Fibroblast of lung (primary cell): ENCODE measurements around the gene STK32B. TPM values are rescaled to one million over a fixed set of nuclear protein-coding genes. Genes with fewer than 3 reads are reported as not detected.

ENCODE experiments used
- DNase-seq, 2 donors: peaks; one replicate each; pipeline versions ENCODE4 v3.0.0 to v3.0.0-alpha.2; 2010; ENCODE audit warnings: low read depth in 2 of 2
- H2AFZ ChIP-seq: 2 replicates; pipeline ENCODE4 v1.5.1; 2012; ENCODE audit warnings: low read length, control low read depth, inconsistent platforms
- H3K27ac ChIP-seq: 2 replicates; pipeline ENCODE4 v1.5.1; 2011; ENCODE audit warnings: low read length, control low read depth; ENCODE audit not compliant: insufficient read depth
- H3K27me3 ChIP-seq: 2 replicates; pipeline ENCODE4 v1.5.1; 2011; ENCODE audit warnings: mild to moderate bottlenecking, low read length; ENCODE audit not compliant: control insufficient read depth, insufficient read depth
- H3K36me3 ChIP-seq: 2 replicates; pipeline ENCODE4 v1.5.1; 2011; ENCODE audit warnings: low read length; ENCODE audit not compliant: control insufficient read depth, insufficient read depth
- H3K4me1 ChIP-seq: 2 replicates; pipeline ENCODE4 v1.5.1; 2011; ENCODE audit warnings: low read length; ENCODE audit not compliant: control insufficient read depth, insufficient read depth; ENCODE audit errors: extremely low read depth
- H3K4me2 ChIP-seq: 2 replicates; pipeline ENCODE4 v1.5.1; 2011; ENCODE audit warnings: low read length, control low read depth; ENCODE audit not compliant: insufficient read depth; ENCODE audit errors: extremely low read depth
- H3K4me3 ChIP-seq, 4 experiments: fragments of 200-600 bp in 1 of 4; sonication (generic) in 1 of 4; replicated peaks in 1 of 4; 2 replicates each; pipeline ENCODE4 v1.5.1; 2011 to 2016; ENCODE audit warnings: low read length in 4 of 4, low read depth in 3 of 4, mild to moderate bottlenecking in 3 of 4, control low read depth in 2 of 4, inconsistent platforms in 1 of 4, mixed read lengths in 1 of 4; ENCODE audit not compliant: insufficient read depth in 1 of 4; ENCODE audit errors: control extremely low read depth in 1 of 4
- H3K79me2 ChIP-seq: 2 replicates; pipeline ENCODE4 v1.5.1; 2012; ENCODE audit warnings: mild to moderate bottlenecking, low read length, inconsistent platforms; ENCODE audit not compliant: control insufficient read depth, insufficient read depth
- H3K9ac ChIP-seq: 2 replicates; pipeline ENCODE4 v1.5.1; 2011; ENCODE audit warnings: mild to moderate bottlenecking, low read length, control low read depth; ENCODE audit not compliant: insufficient read depth
- H3K9me3 ChIP-seq: 2 replicates; pipeline ENCODE4 v1.5.1; 2012; ENCODE audit warnings: low read depth, low read length; ENCODE audit not compliant: control insufficient read depth, insufficient read depth
- H4K20me1 ChIP-seq: 2 replicates; pipeline ENCODE4 v1.5.1; 2011; ENCODE audit warnings: low read length; ENCODE audit not compliant: control insufficient read depth, insufficient read depth; ENCODE audit errors: extremely low read depth
- EZH2 ChIP-seq: IDR thresholded peaks from 2 replicates; pipeline ENCODE4 v1.5.1; 2012; ENCODE audit warnings: low read length, control low read depth, mild to moderate bottlenecking; ENCODE audit errors: missing control alignments
- polyA plus RNA-seq, 2 donors: library from polyadenylated mRNA; depleted of rRNA in 1 of 2; stranded (reverse) in 1 of 2; unstranded in 1 of 2; fragments of >200 nt; gene quantifications; 2 replicates each; pipeline ENCODE4 v1.2.1, GENCODE V29; 2011 to 2012; ENCODE audit warnings: missing spikeins in 1 of 2
- total RNA-seq: library from RNA; depleted of rRNA; stranded (reverse); fragments of >200 nt; gene quantifications from 2 replicates; pipeline ENCODE4 v1.2.1, GENCODE V29; 2014
- TF ChIP-seq, protein P1 (sequence below), 2 donors: IDR thresholded peaks in 1 of 2; conservative IDR thresholded peaks in 1 of 2; 1 replicate in 1 of 2; 2 replicates in 1 of 2; pipeline ENCODE4 v1.5.1; 2011 to 2012; ENCODE audit warnings: low read length in 2 of 2, control low read depth in 1 of 2, inconsistent platforms in 1 of 2, low read depth in 1 of 2, mild to moderate bottlenecking in 1 of 2

Gene STK32B
- total and polyA plus RNA-seq, 2 donors (not counting 1 experiment from before 2014, with no cell fraction given), result 0.50 to 1.4 TPM

- Histone ChIP-seq H3K9ac (no peak overlapping the region), H3K27ac (no peak overlapping the region), H3K4me2 (no peak overlapping the region), H3K36me3 (no peaks in the 10 kb centered on the region), H3K79me2 (no peaks in the 10 kb centered on the region), H3K4me1 (no peaks in the 10 kb centered on the region), H3K27me3 (no peaks in the 10 kb centered on the region), H3K4me3 (no peak overlapping the region), H4K20me1 (no peaks in the 10 kb centered on the region), H2AFZ (no peak overlapping the region), H3K9me3 (no peaks in the 10 kb centered on the region)
- DNase-seq, result no peak
- TF ChIP-seq EZH2, result no peak
- TF ChIP-seq, protein P1, sequence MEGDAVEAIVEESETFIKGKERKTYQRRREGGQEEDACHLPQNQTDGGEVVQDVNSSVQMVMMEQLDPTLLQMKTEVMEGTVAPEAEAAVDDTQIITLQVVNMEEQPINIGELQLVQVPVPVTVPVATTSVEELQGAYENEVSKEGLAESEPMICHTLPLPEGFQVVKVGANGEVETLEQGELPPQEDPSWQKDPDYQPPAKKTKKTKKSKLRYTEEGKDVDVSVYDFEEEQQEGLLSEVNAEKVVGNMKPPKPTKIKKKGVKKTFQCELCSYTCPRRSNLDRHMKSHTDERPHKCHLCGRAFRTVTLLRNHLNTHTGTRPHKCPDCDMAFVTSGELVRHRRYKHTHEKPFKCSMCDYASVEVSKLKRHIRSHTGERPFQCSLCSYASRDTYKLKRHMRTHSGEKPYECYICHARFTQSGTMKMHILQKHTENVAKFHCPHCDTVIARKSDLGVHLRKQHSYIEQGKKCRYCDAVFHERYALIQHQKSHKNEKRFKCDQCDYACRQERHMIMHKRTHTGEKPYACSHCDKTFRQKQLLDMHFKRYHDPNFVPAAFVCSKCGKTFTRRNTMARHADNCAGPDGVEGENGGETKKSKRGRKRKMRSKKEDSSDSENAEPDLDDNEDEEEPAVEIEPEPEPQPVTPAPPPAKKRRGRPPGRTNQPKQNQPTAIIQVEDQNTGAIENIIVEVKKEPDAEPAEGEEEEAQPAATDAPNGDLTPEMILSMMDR (conservative IDR thresholded peaks at IDR 0.05 in 1 of 2, IDR thresholded peaks at IDR 0.05 in 1 of 2; ENCODE audit: low read depth in 1 of 2, low read length in 2 of 2), result no peak
Measured at GRCh38 chr4:5448221-5448620, 396.9 kb downstream of the STK32B start.

GRCh38 chr4:5451243-5451642 is 400.0 kb downstream of the STK32B start:
- TF ChIP-seq EZH2, result no peak
- TF ChIP-seq, protein P1 (conservative IDR thresholded peaks at IDR 0.05 in 1 of 2, IDR thresholded peaks at IDR 0.05 in 1 of 2; ENCODE audit: low read depth in 1 of 2, low read length in 2 of 2), result no peak

GRCh38 chr4:5452156-5452555 is 400.9 kb downstream of the STK32B start:
- no peak for DNase-seq
- Histone ChIP-seq H3K27ac (no peak overlapping the region), H3K9ac (no peak overlapping the region), H3K79me2 (no peaks in the 10 kb centered on the region), H4K20me1 (no peaks in the 10 kb centered on the region), H2AFZ (no peak overlapping the region), H3K4me1 (no peaks in the 10 kb centered on the region), H3K27me3 (no peaks in the 10 kb centered on the region), H3K9me3 (no peaks in the 10 kb centered on the region), H3K4me3 (no peak overlapping the region), H3K36me3 (no peaks in the 10 kb centered on the region), H3K4me2 (no peak overlapping the region)
- TF ChIP-seq EZH2, result no peak
- TF ChIP-seq, protein P1 (conservative IDR thresholded peaks at IDR 0.05 in 1 of 2, IDR thresholded peaks at IDR 0.05 in 1 of 2; ENCODE audit: low read depth in 1 of 2, low read length in 2 of 2), result no peak

More at GRCh38 chr4:5451243-5451642, 400.0 kb downstream of the STK32B start:
- Histone ChIP-seq H3K9me3 (no peaks in the 10 kb centered on the region), H3K27ac (no peak overlapping the region), H3K79me2 (no peaks in the 10 kb centered on the region), H4K20me1 (no peaks in the 10 kb centered on the region), H3K4me2 (no peak overlapping the region), H3K27me3 (no peaks in the 10 kb centered on the region), H3K36me3 (no peaks in the 10 kb centered on the region), H3K9ac (no peak overlapping the region), H2AFZ (no peak overlapping the region), H3K4me3 (no peak overlapping the region), H3K4me1 (no peaks in the 10 kb centered on the region)
- no peak for DNase-seq
